ENCODE data around the gene BRIP1. TPM values are rescaled to one million over a fixed set of nuclear protein-coding genes. Genes with fewer than 3 reads are reported as not detected.
"Not testable (repeated sequence)": the region's sequence is repeated elsewhere in the genome, so short reads cannot be mapped to it uniquely, and the experiment has no call there.

The BRIP1 gene
- total RNA-seq, 2 donors from 2014 or later: 24.2 to 25.5 TPM

GRCh38 chr17:61668486-61668885 is 194.8 kb downstream of the BRIP1 start:
- no peak overlapping the region for H3K27ac ChIP-seq (ENCODE audit: low read depth, low read length)
- H3K9me3 ChIP-seq (ENCODE audit: control insufficient read depth, low read length): no peaks in the 10 kb centered on the region
- Mint-ChIP-seq H3K36me3 (ENCODE audit: low read depth) (no peaks in the 10 kb centered on the region), H3K27me3 (ENCODE audit: insufficient read depth) (peaks cover 1% of the 10 kb centered on the region), H3K27ac (no peak overlapping the region), H3K9me3 (peaks cover 6% of the 10 kb centered on the region), H3K4me1 (no peaks in the 10 kb centered on the region), H3K4me3 (no peak overlapping the region)
- no peak overlapping the region for H3K9ac ChIP-seq (ENCODE audit: extremely low read depth, low read length, poor library complexity, severe bottlenecking)
- no peak overlapping the region for H3K4me3 ChIP-seq (ENCODE audit: low read length)
- 90 to 100% methylated on average over 1 to 2 of the region's 3 CpGs for WGBS, 2 experiments (ENCODE audit: insufficient coverage in 1 of 2, insufficient read length in 1 of 2)
- H3K36me3 ChIP-seq (ENCODE audit: control insufficient read depth, insufficient read depth, low read length): no peaks in the 10 kb centered on the region
- DNase-seq: no peak
- H3K27me3 ChIP-seq (ENCODE audit: control insufficient read depth, insufficient read depth, low read length, poor library complexity, severe bottlenecking): no peaks in the 10 kb centered on the region
- no peak for TF ChIP-seq CTCF (conservative IDR thresholded peaks at IDR 0.05)
- H3K4me1 ChIP-seq (ENCODE audit: control insufficient read depth, insufficient read depth, low read length): no peaks in the 10 kb centered on the region

- H3K4me3 Mint-ChIP-seq; DNase-seq; H3K9ac ChIP-seq (ENCODE audit: extremely low read depth, low read length, poor library complexity, severe bottlenecking); H3K36me3 ChIP-seq (ENCODE audit: control insufficient read depth, insufficient read depth, low read length); H3K27me3 ChIP-seq (ENCODE audit: control insufficient read depth, insufficient read depth, low read length, poor library complexity, severe bottlenecking); H3K9me3 ChIP-seq (ENCODE audit: control insufficient read depth, low read length); H3K4me3 ChIP-seq (ENCODE audit: low read length); H3K36me3 Mint-ChIP-seq (ENCODE audit: low read depth); H3K27ac ChIP-seq (ENCODE audit: low read depth, low read length); H3K9me3 Mint-ChIP-seq; H3K27ac Mint-ChIP-seq; H3K4me1 Mint-ChIP-seq; H3K27me3 Mint-ChIP-seq (ENCODE audit: insufficient read depth); H3K4me1 ChIP-seq (ENCODE audit: control insufficient read depth, insufficient read depth, low read length): not testable (repeated sequence)
- 96 to 100% methylated on average over 3 to 4 of the region's 5 CpGs for WGBS, 2 experiments (ENCODE audit: insufficient coverage in 1 of 2, insufficient read length in 1 of 2)
These were observed 196.8 kb downstream of the BRIP1 start for GRCh38 chr17:61666406-61667088.

GRCh38 chr17:61663310-61663709 is 200.0 kb downstream of the BRIP1 start:
- TF ChIP-seq CTCF (conservative IDR thresholded peaks at IDR 0.05): no peak
- Histone ChIP-seq H3K9ac (ENCODE audit: extremely low read depth, low read length, poor library complexity, severe bottlenecking) (no peak overlapping the region), H3K27ac (ENCODE audit: low read depth, low read length) (no peak overlapping the region), H3K4me1 (ENCODE audit: control insufficient read depth, insufficient read depth, low read length) (no peaks in the 10 kb centered on the region), H3K4me3 (ENCODE audit: low read length) (no peak overlapping the region), H3K27me3 (ENCODE audit: control insufficient read depth, insufficient read depth, low read length, poor library complexity, severe bottlenecking) (no peaks in the 10 kb centered on the region), H3K36me3 (ENCODE audit: control insufficient read depth, insufficient read depth, low read length) (no peaks in the 10 kb centered on the region), H3K9me3 (ENCODE audit: control insufficient read depth, low read length) (no peaks in the 10 kb centered on the region)
- Mint-ChIP-seq H3K4me1 (peaks cover 8% of the 10 kb centered on the region), H3K9me3 (no peaks in the 10 kb centered on the region), H3K27me3 (ENCODE audit: insufficient read depth) (peaks cover 3% of the 10 kb centered on the region), H3K4me3 (no peak overlapping the region), H3K36me3 (ENCODE audit: low read depth) (no peaks in the 10 kb centered on the region), H3K27ac (no peak overlapping the region)
- WGBS, 2 experiments (ENCODE audit: insufficient coverage in 1 of 2, insufficient read length in 1 of 2): 76 to 85% methylated on average over 3 to 4 of the region's 4 CpGs
- DNase-seq: no peak

GRCh38 chr17:61662741-61663140 is 200.6 kb downstream of the BRIP1 start:
- no peak for TF ChIP-seq CTCF (conservative IDR thresholded peaks at IDR 0.05)
- H3K9me3 ChIP-seq (ENCODE audit: control insufficient read depth, low read length): no peaks in the 10 kb centered on the region
- 94% methylated on average over 2 of the region's 2 CpGs; no CpG with 5 or more reads in 1 of the 2 experiments for WGBS, 2 experiments (ENCODE audit: insufficient coverage in 1 of 2, insufficient read length in 1 of 2)
- no peak overlapping the region for H3K4me3 Mint-ChIP-seq
- peaks cover 8% of the 10 kb centered on the region for H3K4me1 Mint-ChIP-seq
- H3K27me3 Mint-ChIP-seq (ENCODE audit: insufficient read depth): peaks cover 3% of the 10 kb centered on the region
- H3K27me3 ChIP-seq (ENCODE audit: control insufficient read depth, insufficient read depth, low read length, poor library complexity, severe bottlenecking): no peaks in the 10 kb centered on the region
- no peak overlapping the region for H3K4me3 ChIP-seq (ENCODE audit: low read length)
- H3K27ac ChIP-seq (ENCODE audit: low read depth, low read length): no peak overlapping the region
- no peak overlapping the region for H3K9ac ChIP-seq (ENCODE audit: extremely low read depth, low read length, poor library complexity, severe bottlenecking)
- H3K36me3 ChIP-seq (ENCODE audit: control insufficient read depth, insufficient read depth, low read length): no peaks in the 10 kb centered on the region
- no peaks in the 10 kb centered on the region for H3K36me3 Mint-ChIP-seq (ENCODE audit: low read depth)
- H3K9me3 Mint-ChIP-seq: no peaks in the 10 kb centered on the region
- no peaks in the 10 kb centered on the region for H3K4me1 ChIP-seq (ENCODE audit: control insufficient read depth, insufficient read depth, low read length)
- H3K27ac Mint-ChIP-seq: no peak overlapping the region
- DNase-seq: no peak
